WTC11 (cell line): ENCODE results near the gene SUPV3L1. TPM values are rescaled to one million over a fixed set of nuclear protein-coding genes. Genes with fewer than 3 reads are reported as not detected.

Source experiments
- ATAC-seq: fragments of 200-7000 bp; cut with Tn5 transposase; 2 replicates; pipeline ENCODE4 v1.10.0; 2021; ENCODE audit warnings: mild to moderate bottlenecking, moderate library complexity
- CTCF ChIA-PET: fragments of 300-600 bp; sonication (Branson Sonifier 250); formaldehyde crosslinking; loops from one replicate; lab custom pipeline; 2021; ENCODE audit warnings: antibody characterized with exemption; lab: Charles Lee
- POLR2A ChIA-PET: fragments of 350-600 bp; sonication (Branson Sonifier 250); formaldehyde crosslinking; loops from one replicate; lab custom pipeline; 2021; ENCODE audit warnings: antibody characterized with exemption; lab: Charles Lee
- DNase-seq: peaks from one replicate; pipeline ENCODE4 v3.0.0; 2021; ENCODE audit warnings: low spot score
- H3K27ac Mint-ChIP-seq: 2 replicates; pipeline ENCODE4 v1.8.0; 2021; ENCODE audit warnings: mixed read lengths
- H3K27me3 Mint-ChIP-seq: 2 replicates; pipeline ENCODE4 v1.8.0; 2021; ENCODE audit warnings: low read depth, mild to moderate bottlenecking, moderate library complexity, mixed read lengths
- H3K36me3 Mint-ChIP-seq: 2 replicates; pipeline ENCODE4 v1.8.0; 2021; ENCODE audit warnings: mixed read lengths
- H3K4me1 Mint-ChIP-seq: 2 replicates; pipeline ENCODE4 v1.8.0; 2022; ENCODE audit warnings: mixed read lengths
- H3K4me3 Mint-ChIP-seq: 2 replicates; pipeline ENCODE4 v1.8.0; 2021; ENCODE audit warnings: mild to moderate bottlenecking, moderate library complexity, mixed read lengths
- H3K9me3 Mint-ChIP-seq: 2 replicates; pipeline ENCODE4 v1.8.0; 2021; ENCODE audit warnings: mixed read lengths
- ATF2 ChIP-seq: sonication (generic); formaldehyde crosslinking; IDR thresholded peaks from 2 replicates; pipeline ENCODE4 v1.8.1; 2022; ENCODE audit warnings: low read depth, missing genetic modification reagents, borderline replicate concordance
- ATF6 ChIP-seq: sonication (generic); formaldehyde crosslinking; IDR thresholded peaks from 2 replicates; pipeline ENCODE4 v1.8.1; 2023; ENCODE audit warnings: mild to moderate bottlenecking, missing genetic modification reagents
- ELF4 ChIP-seq: sonication (generic); formaldehyde crosslinking; IDR thresholded peaks from 2 replicates; pipeline ENCODE4 v1.8.1; 2022; ENCODE audit warnings: low read depth, mild to moderate bottlenecking, moderate library complexity, missing genetic modification reagents
- NR2C2 ChIP-seq: sonication (generic); formaldehyde crosslinking; IDR thresholded peaks from 2 replicates; pipeline ENCODE4 v1.8.0; 2022; ENCODE audit warnings: mild to moderate bottlenecking, missing genetic modification reagents
- OVOL2 ChIP-seq: fragments of 250-450 bp; sonication (Bioruptor Pico); IDR thresholded peaks from 2 replicates; pipeline ENCODE4 v1.9.0; 2021; ENCODE audit warnings: mild to moderate bottlenecking, borderline replicate concordance
- TEAD1 ChIP-seq: sonication (generic); formaldehyde crosslinking; IDR thresholded peaks from 2 replicates; pipeline ENCODE4 v1.8.0; 2022; ENCODE audit warnings: mild to moderate bottlenecking, missing genetic modification reagents
- TP53 ChIP-seq: sonication (generic); formaldehyde crosslinking; IDR thresholded peaks from 2 replicates; pipeline ENCODE4 v1.8.1; 2023; ENCODE audit warnings: mild to moderate bottlenecking, missing genetic modification reagents
- ZNF121 ChIP-seq: sonication (generic); formaldehyde crosslinking; IDR thresholded peaks from 2 replicates; pipeline ENCODE4 v1.8.0; 2023; ENCODE audit warnings: missing genetic modification reagents
- ZNF219 ChIP-seq: sonication (generic); formaldehyde crosslinking; IDR thresholded peaks from 2 replicates; pipeline ENCODE4 v1.8.0; 2023; ENCODE audit warnings: missing genetic modification reagents, mild to moderate bottlenecking, borderline replicate concordance
- ZNF416 ChIP-seq: fragments of 250-450 bp; sonication (Bioruptor Pico); IDR thresholded peaks from 2 replicates; pipeline ENCODE4 v1.9.0; 2021; ENCODE audit warnings: mild to moderate bottlenecking, inconsistent platforms
- ZNF532 ChIP-seq: fragments of 250-450 bp; sonication (Bioruptor Pico); IDR thresholded peaks from 2 replicates; pipeline ENCODE4 v1.9.0; 2021; ENCODE audit warnings: mild to moderate bottlenecking, borderline replicate concordance
- total RNA-seq: library from RNA; stranded (reverse); gene quantifications from 3 replicates; pipeline ENCODE4 v1.2.3, GENCODE V29; 2021
- TF ChIP-seq, protein P1 (sequence below): sonication (generic); formaldehyde crosslinking; IDR thresholded peaks from 2 replicates; pipeline ENCODE4 v1.8.0; 2022; ENCODE audit warnings: mild to moderate bottlenecking, missing genetic modification reagents
- TF ChIP-seq, protein P2 (sequence below): sonication (generic); formaldehyde crosslinking; IDR thresholded peaks from 2 replicates; pipeline ENCODE4 v1.8.1; 2023; ENCODE audit warnings: mild to moderate bottlenecking, missing genetic modification reagents, borderline replicate concordance

SUPV3L1 gene
- total RNA-seq, 1 experiment from 2014 or later, result 41.2 TPM

GRCh38 chr10:69239816-69240434, 59.9 kb downstream of the SUPV3L1 start:
- H3K27me3 Mint-ChIP-seq, result no peaks in the 10 kb centered on the region; the same call in 1 of the 2 replicates
- H3K27ac Mint-ChIP-seq, result no peak overlapping the region
- no peaks in the 10 kb centered on the region for H3K9me3 Mint-ChIP-seq
- no peak for DNase-seq
- peaks cover 26% of the 10 kb centered on the region for H3K4me1 Mint-ChIP-seq
- TF ChIP-seq ZNF121, result 0 out of 2 replicates have a peak, but pooled peaks have one; percentile 58
- no peak for TF ChIP-seq NR2C2 (CRISPR knock-in tag)
- H3K4me3 Mint-ChIP-seq, result no peak overlapping the region
- no peak for ATAC-seq
- no peaks in the 10 kb centered on the region for H3K36me3 Mint-ChIP-seq
- ChIA-PET POLR2A (interaction anchor here (1.8 kb wide), 1 partner anchor 167 kb away, joined by 4 read pairs; no protein-coding TSS in a partner anchor), CTCF (interaction anchor here (0.7 to 2.3 kb wide), 9 partner anchors 13 to 203 kb away, joined by 3 to 21 read pairs (median 6); no protein-coding TSS in a partner anchor)

GRCh38 chr10:69240455-69240854, 60.4 kb downstream of the SUPV3L1 start:
- Mint-ChIP-seq H3K4me3 (no peak overlapping the region), H3K4me1 (peaks cover 26% of the 10 kb centered on the region), H3K9me3 (no peaks in the 10 kb centered on the region), H3K27me3 (no peaks in the 10 kb centered on the region; the same call in 1 of the 2 replicates), H3K36me3 (no peaks in the 10 kb centered on the region), H3K27ac (no peak overlapping the region)
- no peak for ATAC-seq
- POLR2A ChIA-PET, result no interaction called here
- TF ChIP-seq, protein P1, sequence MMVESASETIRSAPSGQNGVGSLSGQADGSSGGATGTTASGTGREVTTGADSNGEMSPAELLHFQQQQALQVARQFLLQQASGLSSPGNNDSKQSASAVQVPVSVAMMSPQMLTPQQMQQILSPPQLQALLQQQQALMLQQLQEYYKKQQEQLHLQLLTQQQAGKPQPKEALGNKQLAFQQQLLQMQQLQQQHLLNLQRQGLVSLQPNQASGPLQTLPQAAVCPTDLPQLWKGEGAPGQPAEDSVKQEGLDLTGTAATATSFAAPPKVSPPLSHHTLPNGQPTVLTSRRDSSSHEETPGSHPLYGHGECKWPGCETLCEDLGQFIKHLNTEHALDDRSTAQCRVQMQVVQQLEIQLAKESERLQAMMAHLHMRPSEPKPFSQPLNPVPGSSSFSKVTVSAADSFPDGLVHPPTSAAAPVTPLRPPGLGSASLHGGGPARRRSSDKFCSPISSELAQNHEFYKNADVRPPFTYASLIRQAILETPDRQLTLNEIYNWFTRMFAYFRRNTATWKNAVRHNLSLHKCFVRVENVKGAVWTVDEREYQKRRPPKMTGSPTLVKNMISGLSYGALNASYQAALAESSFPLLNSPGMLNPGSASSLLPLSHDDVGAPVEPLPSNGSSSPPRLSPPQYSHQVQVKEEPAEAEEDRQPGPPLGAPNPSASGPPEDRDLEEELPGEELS, result no peak
- no peak for TF ChIP-seq ELF4 (CRISPR knock-in tag)
- TF ChIP-seq ZNF219 (CRISPR knock-in tag), result no peak
- TF ChIP-seq ATF2 (CRISPR knock-in tag), result no peak
- TF ChIP-seq, protein P2, sequence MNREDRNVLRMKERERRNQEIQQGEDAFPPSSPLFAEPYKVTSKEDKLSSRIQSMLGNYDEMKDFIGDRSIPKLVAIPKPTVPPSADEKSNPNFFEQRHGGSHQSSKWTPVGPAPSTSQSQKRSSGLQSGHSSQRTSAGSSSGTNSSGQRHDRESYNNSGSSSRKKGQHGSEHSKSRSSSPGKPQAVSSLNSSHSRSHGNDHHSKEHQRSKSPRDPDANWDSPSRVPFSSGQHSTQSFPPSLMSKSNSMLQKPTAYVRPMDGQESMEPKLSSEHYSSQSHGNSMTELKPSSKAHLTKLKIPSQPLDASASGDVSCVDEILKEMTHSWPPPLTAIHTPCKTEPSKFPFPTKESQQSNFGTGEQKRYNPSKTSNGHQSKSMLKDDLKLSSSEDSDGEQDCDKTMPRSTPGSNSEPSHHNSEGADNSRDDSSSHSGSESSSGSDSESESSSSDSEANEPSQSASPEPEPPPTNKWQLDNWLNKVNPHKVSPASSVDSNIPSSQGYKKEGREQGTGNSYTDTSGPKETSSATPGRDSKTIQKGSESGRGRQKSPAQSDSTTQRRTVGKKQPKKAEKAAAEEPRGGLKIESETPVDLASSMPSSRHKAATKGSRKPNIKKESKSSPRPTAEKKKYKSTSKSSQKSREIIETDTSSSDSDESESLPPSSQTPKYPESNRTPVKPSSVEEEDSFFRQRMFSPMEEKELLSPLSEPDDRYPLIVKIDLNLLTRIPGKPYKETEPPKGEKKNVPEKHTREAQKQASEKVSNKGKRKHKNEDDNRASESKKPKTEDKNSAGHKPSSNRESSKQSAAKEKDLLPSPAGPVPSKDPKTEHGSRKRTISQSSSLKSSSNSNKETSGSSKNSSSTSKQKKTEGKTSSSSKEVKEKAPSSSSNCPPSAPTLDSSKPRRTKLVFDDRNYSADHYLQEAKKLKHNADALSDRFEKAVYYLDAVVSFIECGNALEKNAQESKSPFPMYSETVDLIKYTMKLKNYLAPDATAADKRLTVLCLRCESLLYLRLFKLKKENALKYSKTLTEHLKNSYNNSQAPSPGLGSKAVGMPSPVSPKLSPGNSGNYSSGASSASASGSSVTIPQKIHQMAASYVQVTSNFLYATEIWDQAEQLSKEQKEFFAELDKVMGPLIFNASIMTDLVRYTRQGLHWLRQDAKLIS (CRISPR knock-in tag), result no peak
- TF ChIP-seq, all 79 proteins: peak for 0
- CTCF ChIA-PET, result no interaction called here
- no peak for DNase-seq

GRCh38 chr10:69241575-69241974, 61.5 kb downstream of the SUPV3L1 start:
- DNase-seq, result no peak
- no peaks in the 10 kb centered on the region for H3K9me3 Mint-ChIP-seq
- no peak overlapping the region for H3K4me3 Mint-ChIP-seq
- no peaks in the 10 kb centered on the region; the same call in 1 of the 2 replicates for H3K27me3 Mint-ChIP-seq
- ChIA-PET CTCF (interaction anchor here (0.9 to 2.9 kb wide), 3 partner anchors 72 to 166 kb away, joined by 3 to 18 read pairs (median 7); no protein-coding TSS in a partner anchor), POLR2A (no interaction called here)
- H3K4me1 Mint-ChIP-seq, result peaks cover 26% of the 10 kb centered on the region
- no peaks in the 10 kb centered on the region for H3K36me3 Mint-ChIP-seq
- no peak for ATAC-seq
- H3K27ac Mint-ChIP-seq, result no peak overlapping the region
- no peak for TF ChIP-seq TP53
- no peak for TF ChIP-seq ZNF416 (CRISPR knock-in tag)
- TF ChIP-seq OVOL2 (CRISPR knock-in tag), result no peak
- TF ChIP-seq, protein P1, result no peak
- no peak for TF ChIP-seq ZNF219 (CRISPR knock-in tag)
- no peak for TF ChIP-seq ZNF532 (CRISPR knock-in tag)
- TF ChIP-seq TEAD1 (CRISPR knock-in tag), result no peak
- TF ChIP-seq ATF6 (CRISPR knock-in tag), result no peak
